HCT116 (cell line): ENCODE results near the gene HAND1.

Experiments used
- ATF3 ChIP-seq: IDR thresholded peaks from 2 replicates; pipeline ENCODE4 v1.6.1; 2012
- CTCF ChIP-seq, 3 experiments: fragments of 200-600 bp in 1 of 3; sonication (generic) in 1 of 3; IDR thresholded peaks in 2 of 3; conservative IDR thresholded peaks in 1 of 3; 2 replicates each; pipeline ENCODE4 v1.5.1; 2012 to 2017; ENCODE audit warnings: low read depth in 2 of 3, low read length in 2 of 3, antibody characterized with exemption in 1 of 3, borderline replicate concordance in 1 of 3, control low read depth in 1 of 3, mild to moderate bottlenecking in 1 of 3, mixed read lengths in 1 of 3, mixed run types in 1 of 3, moderate library complexity in 1 of 3; ENCODE audit not compliant: insufficient read depth in 1 of 3
- POLR2A ChIP-seq: IDR thresholded peaks from 2 replicates; pipeline ENCODE4 v1.7.0; 2011; ENCODE audit warnings: borderline replicate concordance; ENCODE audit not compliant: insufficient read depth, insufficient read length; ENCODE audit errors: extremely low read depth
- POLR2AphosphoS5 ChIP-seq: IDR thresholded peaks from 2 replicates; pipeline ENCODE4 v1.6.1; 2011; ENCODE audit warnings: mild to moderate bottlenecking, low read depth, low read length, moderate library complexity

- TF ChIP-seq ATF3 (no peak), CTCF (IDR thresholded peaks at IDR 0.05 in 2 of 3, conservative IDR thresholded peaks at IDR 0.05 in 1 of 3; ENCODE audit: borderline replicate concordance in 1 of 3, insufficient read depth in 1 of 3, low read depth in 2 of 3, low read length in 2 of 3) (no peak), POLR2A (no peak), POLR2AphosphoS5 (no peak)
These were observed 17.9 kb downstream of the HAND1 start for GRCh38 chr5:154460172-154460571.
